Kidney (tissue), 14 donors: ENCODE data around the gene FTCD. TPM values are rescaled to one million over a fixed set of nuclear protein-coding genes. Genes with fewer than 3 reads are reported as not detected.

Experiments
- DNase-seq, 5 donors: peaks; one replicate each; pipeline ENCODE4 v3.0.0-alpha.2; 2013 to 2020
- FAIRE-seq: peaks from 2 replicates; lab custom pipeline; 2012; peaks lifted over from hg19 to GRCh38; lab: Jason Lieb, UNC
- H3K27ac ChIP-seq, 2 donors: one replicate each; pipeline ENCODE4 v1.7.0; 2013; ENCODE audit warnings: low read depth in 2 of 2, low read length in 2 of 2, inconsistent platforms in 1 of 2
- H3K27me3 ChIP-seq: one replicate; pipeline ENCODE4 v1.7.1; 2013; ENCODE audit warnings: low read length, inconsistent platforms; ENCODE audit not compliant: control insufficient read depth, insufficient read depth
- H3K36me3 ChIP-seq, 3 donors: one replicate each; pipeline versions ENCODE4 v1.7.0 to v1.7.1; 2013; ENCODE audit warnings: low read length in 3 of 3, control low read depth in 1 of 3, inconsistent platforms in 1 of 3; ENCODE audit not compliant: insufficient read depth in 3 of 3, control insufficient read depth in 2 of 3
- H3K4me1 ChIP-seq, 3 donors: one replicate each; pipeline versions ENCODE4 v1.7.0 to v1.7.1; 2013; ENCODE audit warnings: low read length in 3 of 3, inconsistent platforms in 1 of 3, low read depth in 1 of 3; ENCODE audit not compliant: control insufficient read depth in 2 of 3, insufficient read depth in 2 of 3
- H3K4me3 ChIP-seq, 3 donors: one replicate each; pipeline versions ENCODE4 v1.7.0 to v1.8.1; 2013; ENCODE audit warnings: low read length in 3 of 3, control low read depth in 1 of 3, inconsistent platforms in 1 of 3
- H3K9ac ChIP-seq, 3 donors: one replicate each; pipeline versions ENCODE4 v1.7.0 to v1.7.1; 2013; ENCODE audit warnings: low read length in 3 of 3, control low read depth in 1 of 3, inconsistent platforms in 1 of 3
- H3K9me3 ChIP-seq, 3 donors: one replicate each; pipeline versions ENCODE4 v1.7.0 to v1.7.1; 2013; ENCODE audit warnings: low read length in 3 of 3, control low read depth in 1 of 3, inconsistent platforms in 1 of 3; ENCODE audit not compliant: control insufficient read depth in 2 of 3, insufficient read depth in 1 of 3
- intact Hi-C: fragments of 100-400 bp; cut with DNase I; formaldehyde crosslinking; loops from one replicate; pipeline ENCODE4 v1.11.1; 2022
- polyA plus RNA-seq: library from polyadenylated mRNA; stranded (reverse); fragments of 350-450 nt; fragmentation: Illumina TruSeq; extraction: RNeasy Lipid Tissue Mini Kit (QIAGEN cat#74804); gene quantifications from one replicate; pipeline ENCODE4 v1.2.3, GENCODE V29; 2014; ENCODE audit warnings: low read depth, low replicate concordance; ENCODE audit not compliant: insufficient read depth
- total RNA-seq: library from RNA; stranded (reverse); fragmentation: NEBNext Ultra II Directional; extraction: Animal tissue kit (Norgen Biotek cat#: 25700); gene quantifications from one replicate; pipeline ENCODE4 v1.2.1, GENCODE V29; 2021
- TF ChIP-seq, protein P1 (sequence below): IDR thresholded peaks from 3 replicates; pipeline ENCODE4 v1.5.1; 2012; ENCODE audit warnings: mild to moderate bottlenecking, moderate library complexity, borderline replicate concordance; ENCODE audit not compliant: insufficient read depth; ENCODE audit errors: extremely low read depth
- donor health status: control.
- donor health status: control.
- donor health status: control.
- donor health status: control.
- donor health status: control.
- donor health status: DM: yes; HTN: yes; CAD: no.
- donor health status: Normal renal cell carcinoma (clear cell type).

Gene FTCD
- total and polyA plus RNA-seq, 2 donors from 2014 or later, result 51.6 to 273 TPM

GRCh38 chr21:46160657-46160906 lies 5.2 kb upstream of the FTCD start:
- DNase-seq (peak in 1 of 5 donors; percentile 8), FAIRE-seq (no peak)
- TF ChIP-seq, protein P1, sequence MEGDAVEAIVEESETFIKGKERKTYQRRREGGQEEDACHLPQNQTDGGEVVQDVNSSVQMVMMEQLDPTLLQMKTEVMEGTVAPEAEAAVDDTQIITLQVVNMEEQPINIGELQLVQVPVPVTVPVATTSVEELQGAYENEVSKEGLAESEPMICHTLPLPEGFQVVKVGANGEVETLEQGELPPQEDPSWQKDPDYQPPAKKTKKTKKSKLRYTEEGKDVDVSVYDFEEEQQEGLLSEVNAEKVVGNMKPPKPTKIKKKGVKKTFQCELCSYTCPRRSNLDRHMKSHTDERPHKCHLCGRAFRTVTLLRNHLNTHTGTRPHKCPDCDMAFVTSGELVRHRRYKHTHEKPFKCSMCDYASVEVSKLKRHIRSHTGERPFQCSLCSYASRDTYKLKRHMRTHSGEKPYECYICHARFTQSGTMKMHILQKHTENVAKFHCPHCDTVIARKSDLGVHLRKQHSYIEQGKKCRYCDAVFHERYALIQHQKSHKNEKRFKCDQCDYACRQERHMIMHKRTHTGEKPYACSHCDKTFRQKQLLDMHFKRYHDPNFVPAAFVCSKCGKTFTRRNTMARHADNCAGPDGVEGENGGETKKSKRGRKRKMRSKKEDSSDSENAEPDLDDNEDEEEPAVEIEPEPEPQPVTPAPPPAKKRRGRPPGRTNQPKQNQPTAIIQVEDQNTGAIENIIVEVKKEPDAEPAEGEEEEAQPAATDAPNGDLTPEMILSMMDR, result no peak
- intact Hi-C loops, result no loop called here
- no peak overlapping the region for H3K9ac ChIP-seq
- no peaks in the 10 kb centered on the region for H3K9me3 ChIP-seq
- H3K36me3 ChIP-seq, result no peaks in the 10 kb centered on the region
- H3K27ac ChIP-seq, result no peak overlapping the region
- no peaks in the 10 kb centered on the region for H3K4me1 ChIP-seq
- no peaks in the 10 kb centered on the region for H3K27me3 ChIP-seq
- H3K4me3 ChIP-seq, result no peak overlapping the region

DNA sequence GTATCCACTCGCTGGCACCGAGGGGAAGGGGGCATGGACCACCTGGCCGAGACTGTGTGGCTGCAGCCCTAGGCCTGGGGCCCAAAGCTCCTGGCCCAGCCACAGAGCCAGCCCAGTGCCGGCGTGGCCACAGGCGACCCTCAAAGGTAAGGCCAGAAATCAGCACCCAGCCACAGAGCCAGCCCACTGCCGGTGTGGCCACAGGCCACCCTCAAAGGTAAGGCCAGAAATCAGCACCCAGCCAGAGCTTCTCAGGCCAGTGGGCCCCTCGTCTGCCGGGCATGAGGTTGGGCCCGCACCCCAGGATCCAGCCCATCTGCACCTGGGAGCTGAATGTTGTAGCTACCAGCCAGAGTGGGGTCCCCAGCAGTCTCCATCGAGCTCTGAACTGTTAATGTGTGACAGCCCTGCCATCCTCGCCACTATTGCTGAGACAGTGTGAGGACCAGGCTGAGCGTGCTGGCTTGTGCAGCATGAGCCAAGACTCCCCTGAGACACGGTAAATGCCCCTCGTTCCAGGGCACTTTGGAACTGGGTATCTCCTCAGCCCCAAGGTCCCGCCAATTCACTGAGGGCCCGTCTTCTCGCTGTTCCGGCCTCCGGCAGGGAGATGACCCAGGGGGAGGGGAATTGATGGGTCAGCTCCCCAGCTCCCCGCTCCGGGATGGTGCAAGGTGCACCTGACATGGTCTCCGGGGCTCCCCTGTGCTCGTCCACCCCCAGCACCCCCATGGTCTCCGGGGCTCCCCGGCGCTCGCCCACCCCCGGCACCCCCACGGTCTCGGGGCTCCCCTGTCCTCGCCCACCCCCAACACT lies 4.7 kb upstream of the FTCD start:
- Histone ChIP-seq H3K9me3 (no peaks in the 10 kb centered on the region), H3K4me3 (no peak overlapping the region), H3K4me1 (no peaks in the 10 kb centered on the region), H3K36me3 (no peaks in the 10 kb centered on the region), H3K27ac (no peak overlapping the region), H3K9ac (no peak overlapping the region), H3K27me3 (no peaks in the 10 kb centered on the region)
- intact Hi-C loops, result no loop called here
- TF ChIP-seq, protein P1, result no peak
- FAIRE-seq (no peak), DNase-seq (peak in 2 of 5 donors; percentile 8 to 67)

DNA sequence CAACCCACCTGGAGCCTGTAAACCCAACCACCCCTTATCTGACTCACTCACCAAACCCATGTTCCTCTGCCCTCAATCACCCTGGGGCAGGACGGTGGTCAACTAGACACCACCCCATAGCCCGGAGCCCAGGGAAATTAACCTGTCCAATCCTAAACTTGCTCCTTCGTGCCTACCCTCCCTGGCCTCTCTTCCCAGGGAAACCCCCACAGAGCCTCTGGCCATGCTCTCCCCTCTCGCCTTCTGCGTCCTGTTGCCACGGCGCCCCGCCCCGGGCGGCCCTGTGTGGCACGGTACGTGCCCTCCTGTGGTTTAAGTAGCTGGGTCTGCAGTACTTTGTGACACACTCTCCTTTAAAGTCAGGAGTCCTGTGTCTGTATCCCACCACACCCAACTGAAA lies 4.0 kb upstream of the FTCD start:
- no peaks in the 10 kb centered on the region for H3K27me3 ChIP-seq
- no peaks in the 10 kb centered on the region for H3K36me3 ChIP-seq
- peak in 2 of 5 donors; percentile 16 to 31 for DNase-seq
- no peak for FAIRE-seq
- H3K4me3 ChIP-seq, result no peak overlapping the region
- H3K9ac ChIP-seq, result no peak overlapping the region
- H3K9me3 ChIP-seq, result no peaks in the 10 kb centered on the region
- no peak overlapping the region for H3K27ac ChIP-seq
- H3K4me1 ChIP-seq, result no peaks in the 10 kb centered on the region
- intact Hi-C loops, result no loop called here
- TF ChIP-seq, protein P1, result no peak
